GM19324 (cell line): ENCODE data around the gene SLC45A2.
A peak's percentile ranks its signal among the peaks of the same experiment; 100 is the strongest.
"Not testable (repeated sequence)": the region's sequence is repeated elsewhere in the genome, so short reads cannot be mapped to it uniquely, and the experiment has no call there.

Experiments used
- ATAC-seq: cut with Tn5 transposase; IDR thresholded peaks from one replicate; pipeline ENCODE4 v1.9.1; 2021; ENCODE audit warnings: mild to moderate bottlenecking, moderate library complexity; ENCODE audit not compliant: unreplicated experiment, low FRiP score

SLC45A2 gene, protein sequence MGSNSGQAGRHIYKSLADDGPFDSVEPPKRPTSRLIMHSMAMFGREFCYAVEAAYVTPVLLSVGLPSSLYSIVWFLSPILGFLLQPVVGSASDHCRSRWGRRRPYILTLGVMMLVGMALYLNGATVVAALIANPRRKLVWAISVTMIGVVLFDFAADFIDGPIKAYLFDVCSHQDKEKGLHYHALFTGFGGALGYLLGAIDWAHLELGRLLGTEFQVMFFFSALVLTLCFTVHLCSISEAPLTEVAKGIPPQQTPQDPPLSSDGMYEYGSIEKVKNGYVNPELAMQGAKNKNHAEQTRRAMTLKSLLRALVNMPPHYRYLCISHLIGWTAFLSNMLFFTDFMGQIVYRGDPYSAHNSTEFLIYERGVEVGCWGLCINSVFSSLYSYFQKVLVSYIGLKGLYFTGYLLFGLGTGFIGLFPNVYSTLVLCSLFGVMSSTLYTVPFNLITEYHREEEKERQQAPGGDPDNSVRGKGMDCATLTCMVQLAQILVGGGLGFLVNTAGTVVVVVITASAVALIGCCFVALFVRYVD

DNA sequence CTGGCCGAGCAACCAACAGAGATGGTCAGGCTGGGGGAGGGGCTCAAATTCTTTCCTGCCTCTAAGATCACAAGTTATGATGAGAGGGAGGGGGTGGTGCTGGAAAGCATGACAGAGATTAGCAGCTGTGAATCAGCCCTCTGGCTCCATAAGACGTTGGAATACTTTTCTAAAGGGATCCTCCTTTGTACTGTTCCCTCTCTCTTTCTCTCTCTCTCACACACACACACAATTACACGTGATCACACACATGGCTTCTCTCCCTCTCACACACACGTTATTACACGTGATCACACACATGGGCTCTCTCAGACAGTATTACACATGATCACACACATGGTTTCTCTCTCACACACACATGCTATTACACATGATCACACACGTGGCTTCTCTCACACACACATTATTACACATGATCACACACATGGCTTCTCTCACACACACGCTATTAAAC lies at the start of gene SLC45A2:
Gene SLC45A2, minus strand, starts transcription at position 23 of the 454 bp plus-strand sequence. CDS start 110 bp downstream, outside the sequence.
- no peak for ATAC-seq

DNA sequence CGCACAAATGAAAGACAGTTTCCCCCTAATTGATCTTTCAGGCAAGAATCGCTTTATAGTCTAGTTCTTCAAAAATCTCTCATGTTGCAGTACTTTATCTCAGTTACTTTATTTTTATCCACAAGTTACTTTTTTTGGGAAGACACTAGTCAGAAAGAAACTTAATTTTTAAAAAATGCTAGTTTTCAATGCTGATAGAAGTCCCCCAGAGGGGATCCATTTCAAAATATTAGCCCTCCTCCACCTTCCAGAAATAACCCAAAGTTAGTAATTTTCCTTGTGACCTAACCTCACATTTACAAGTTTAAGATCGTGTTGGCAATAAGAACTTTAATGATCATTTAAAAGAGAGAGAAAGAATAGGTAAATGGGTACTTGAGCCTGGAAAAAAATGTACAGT lies 47.5 kb upstream of the SLC45A2 start:
- no peak for ATAC-seq

DNA sequence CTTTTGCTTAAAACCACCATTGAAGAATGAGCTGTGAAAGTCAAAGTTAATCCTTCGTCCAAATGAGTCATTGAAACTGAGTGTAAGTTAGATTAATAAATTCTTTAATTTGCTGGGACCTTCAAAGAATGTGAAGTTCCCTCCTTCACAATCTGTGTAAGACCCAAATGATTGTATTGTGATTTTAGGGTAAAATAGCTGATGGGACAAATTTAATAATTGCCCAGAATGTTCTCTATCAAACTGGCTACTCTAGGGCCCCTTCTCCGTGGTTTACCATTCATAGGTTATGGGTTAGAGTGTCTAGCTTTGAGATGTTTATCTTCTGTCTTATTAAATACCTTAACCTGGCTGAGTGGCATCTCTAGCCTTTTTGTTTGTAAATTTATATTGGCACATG lies 46.6 kb upstream of the SLC45A2 start:
- ATAC-seq = no peak

DNA sequence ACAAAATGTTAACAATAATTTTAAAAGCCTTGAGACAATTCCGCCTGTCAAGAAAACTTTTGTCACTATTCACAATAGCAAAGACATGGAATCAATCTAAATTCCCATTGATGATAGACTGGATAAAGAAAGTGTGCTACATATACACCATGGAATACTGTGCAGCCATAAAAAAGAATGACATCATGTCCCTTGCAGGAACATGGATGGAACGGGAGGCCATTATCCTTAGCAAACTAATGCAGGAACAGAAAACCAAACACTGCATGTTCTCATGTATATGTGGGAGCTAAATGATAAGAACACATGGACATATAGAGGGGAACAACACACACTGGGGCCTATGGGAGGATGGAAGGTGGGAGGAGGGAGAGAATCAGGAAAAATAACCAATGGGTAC lies 46.1 kb upstream of the SLC45A2 start:
- not testable (repeated sequence) for ATAC-seq

DNA sequence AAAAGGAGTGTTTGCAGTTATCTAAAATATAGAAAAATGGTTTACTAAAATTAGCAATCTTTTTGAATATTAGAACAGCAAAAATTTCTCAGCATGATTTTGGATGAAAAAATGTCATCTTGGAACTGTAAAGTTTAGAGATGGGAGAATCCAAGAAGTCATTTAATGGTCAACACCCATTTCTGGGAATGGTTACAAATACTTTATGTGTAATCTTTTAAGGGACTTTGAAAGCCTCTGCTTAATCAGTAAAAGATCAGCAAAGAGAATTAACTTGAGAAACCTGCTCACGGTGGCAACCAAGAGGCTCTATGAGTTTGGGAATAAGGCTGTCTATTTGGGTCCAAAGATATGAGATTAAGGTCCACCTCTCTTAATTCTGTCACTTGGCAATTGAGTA lies 45.6 kb upstream of the SLC45A2 start:
- ATAC-seq = no peak

DNA sequence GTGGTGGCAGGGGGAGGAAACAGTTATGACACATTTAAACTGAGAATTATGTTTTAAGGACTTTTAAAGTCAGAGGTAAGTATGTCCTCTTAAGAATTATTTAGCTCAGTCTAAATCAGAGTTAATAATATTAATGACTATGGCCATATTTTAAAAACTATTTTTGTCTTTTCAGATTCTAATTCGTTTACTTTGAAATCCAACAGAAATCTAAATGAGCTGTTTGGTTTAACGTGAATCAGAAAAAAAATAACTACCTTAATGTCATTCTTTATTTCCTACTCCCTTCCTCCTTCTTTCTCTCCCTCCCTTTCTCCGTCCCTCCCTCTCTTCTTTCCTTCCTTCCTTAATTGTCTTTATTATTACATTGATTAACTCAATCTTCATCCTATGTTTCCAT lies 43.9 kb upstream of the SLC45A2 start:
- no peak for ATAC-seq

DNA sequence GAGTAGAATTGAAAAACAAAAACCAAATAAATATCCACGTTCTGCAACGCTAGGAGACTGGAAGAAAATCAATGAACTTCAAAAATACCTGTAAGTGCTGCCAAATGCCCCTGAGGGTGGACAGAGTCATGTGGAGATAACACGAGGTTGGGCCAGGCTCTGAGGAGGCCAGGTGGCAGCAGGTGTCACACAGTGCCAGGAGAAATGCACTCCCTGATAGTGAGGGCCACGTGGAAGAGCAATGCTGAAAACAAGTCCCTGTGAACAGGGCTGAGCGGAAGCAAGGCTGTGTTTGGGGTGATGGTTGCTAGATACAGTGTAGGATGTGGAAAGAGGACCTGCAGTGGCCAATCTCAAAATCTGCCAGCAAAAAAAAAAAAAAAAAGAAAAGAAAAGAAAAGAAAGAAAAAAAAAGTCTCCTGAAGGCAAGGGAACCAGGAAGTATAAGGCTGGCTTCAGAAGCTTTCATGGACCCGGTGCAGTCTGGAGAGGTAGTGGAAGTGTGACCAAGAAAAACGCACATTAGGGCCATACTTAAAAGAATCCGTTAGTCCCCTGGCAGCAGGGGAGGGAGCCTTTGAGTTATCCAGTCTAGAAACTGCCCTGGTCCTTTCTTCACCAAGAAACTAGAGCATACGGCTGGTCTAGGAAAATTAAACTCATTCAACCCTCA lies 41.7 kb upstream of the SLC45A2 start:
- no peak for ATAC-seq

DNA sequence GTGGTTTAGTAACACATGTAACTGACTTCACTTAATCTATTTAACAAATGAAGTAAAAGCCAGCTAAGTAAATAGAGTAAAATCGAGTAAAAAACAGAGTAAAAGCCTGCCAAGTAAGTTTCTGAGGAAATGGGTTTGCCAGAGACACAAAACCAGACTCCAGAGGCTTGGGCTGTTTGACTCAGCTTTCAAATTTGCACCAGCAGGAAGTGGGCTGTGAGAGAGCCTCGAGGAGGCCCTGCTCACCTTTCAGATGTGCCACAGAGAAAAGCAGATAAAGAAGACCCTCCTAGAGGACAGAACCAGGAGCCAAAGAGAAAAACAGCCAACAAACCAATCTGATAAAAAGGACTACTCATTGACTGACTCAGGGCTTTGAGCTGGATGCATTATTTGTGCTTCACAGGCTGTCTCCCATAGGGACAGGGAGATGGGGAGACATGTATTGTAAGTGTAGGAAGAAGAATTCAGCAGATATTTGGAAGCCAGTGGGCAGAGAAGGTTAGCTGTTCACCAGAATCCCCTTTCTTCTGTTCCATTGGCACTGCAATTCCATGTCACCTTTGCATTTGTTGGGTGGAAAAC lies 37.7 kb upstream of the SLC45A2 start:
- ATAC-seq = peak; percentile 72

DNA sequence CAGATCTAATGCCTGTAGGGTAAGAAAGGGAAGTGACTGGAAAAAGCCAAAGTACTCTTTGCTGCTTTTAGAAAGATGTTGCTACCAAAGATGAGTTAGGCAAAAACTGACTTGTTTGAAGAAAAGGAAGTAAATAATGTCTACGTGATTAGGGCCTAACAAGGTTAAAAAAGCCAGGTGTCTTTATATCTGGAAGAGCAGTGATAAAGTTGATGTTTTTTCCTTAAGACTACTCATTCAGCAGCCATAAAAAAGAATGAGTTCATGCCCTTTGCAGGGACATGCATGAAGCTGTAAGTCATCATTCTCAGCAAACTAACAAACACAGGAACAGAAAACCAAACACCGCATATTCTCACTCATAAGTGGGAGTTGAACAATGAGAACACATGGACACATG lies 36.8 kb upstream of the SLC45A2 start:
- ATAC-seq = no peak

DNA sequence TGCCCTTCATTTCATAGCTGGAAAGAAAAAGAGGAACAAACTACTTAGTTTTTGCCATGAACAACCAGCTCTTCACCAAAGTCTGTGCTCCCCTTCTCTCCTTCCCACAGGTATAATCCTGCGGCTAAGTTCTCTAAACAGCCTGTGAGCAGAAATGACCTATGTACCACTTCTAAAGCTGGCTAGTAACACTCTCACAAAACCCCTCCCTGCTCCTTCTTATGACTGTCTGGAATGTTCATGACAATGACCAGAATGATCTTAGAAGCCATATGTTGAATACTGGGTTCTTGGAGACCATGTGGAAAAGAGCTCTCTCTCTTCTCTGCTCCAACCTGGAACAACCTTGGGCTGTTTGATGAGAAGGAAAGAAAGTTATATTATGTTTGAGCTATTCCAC lies 36.2 kb upstream of the SLC45A2 start:
- ATAC-seq = no peak

DNA sequence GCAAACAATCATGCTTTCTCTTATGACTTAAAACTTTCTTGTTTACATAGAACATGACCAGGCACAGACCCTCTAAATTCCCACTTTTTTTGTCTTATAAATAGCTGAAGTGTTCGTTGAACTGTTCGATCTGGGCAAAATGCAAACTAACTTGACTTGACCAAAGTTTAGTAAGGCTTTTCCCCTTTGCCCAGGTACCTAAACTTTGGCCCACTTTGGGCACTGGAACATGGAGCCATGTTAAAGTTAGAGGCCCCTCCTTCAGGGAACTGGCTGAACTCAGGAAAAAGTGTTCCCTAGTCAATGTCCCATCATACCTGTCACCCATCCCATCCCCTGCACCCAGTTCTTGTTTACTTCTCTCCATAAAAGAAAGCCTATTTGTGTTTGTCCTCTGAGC lies 32.8 kb upstream of the SLC45A2 start:
- no peak for ATAC-seq

DNA sequence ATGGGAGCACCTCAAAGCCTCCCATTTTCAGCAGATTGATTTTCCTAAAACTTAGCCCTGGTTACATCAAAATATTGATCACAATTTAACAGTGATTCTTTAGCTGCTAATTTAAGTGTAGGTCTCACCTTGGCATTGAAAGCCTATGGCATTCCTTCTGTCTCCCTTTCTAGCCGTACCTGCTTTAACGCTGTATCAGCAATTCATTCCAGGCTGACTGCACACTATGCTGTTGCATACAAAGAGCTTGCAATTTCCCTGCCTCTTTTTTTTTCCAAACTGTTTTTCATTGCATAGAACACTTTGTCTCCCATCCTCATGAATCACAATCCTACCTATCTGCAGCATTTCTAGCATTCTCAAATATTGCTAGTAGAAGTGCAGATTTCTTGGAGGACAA lies 32.3 kb upstream of the SLC45A2 start:
- no peak for ATAC-seq

DNA sequence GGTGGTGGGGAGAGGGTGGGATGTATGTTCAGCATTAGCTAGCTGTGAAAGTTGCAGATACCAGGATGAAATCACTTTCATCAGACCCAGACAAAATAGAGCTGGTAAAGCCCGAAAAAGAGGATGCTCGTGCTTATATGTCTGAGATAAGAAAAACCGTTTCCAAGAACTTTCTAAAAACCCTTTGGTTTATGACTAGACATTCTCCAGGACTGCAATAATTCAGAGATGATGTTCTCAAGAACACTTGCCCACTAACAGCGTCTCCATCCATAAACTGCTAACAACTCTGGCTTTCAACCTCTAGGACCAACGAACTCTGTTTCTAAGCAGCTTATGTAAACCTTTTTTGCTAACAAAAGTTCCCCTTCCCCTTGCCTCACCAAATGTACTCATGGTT lies 31.7 kb upstream of the SLC45A2 start:
- no peak for ATAC-seq

DNA sequence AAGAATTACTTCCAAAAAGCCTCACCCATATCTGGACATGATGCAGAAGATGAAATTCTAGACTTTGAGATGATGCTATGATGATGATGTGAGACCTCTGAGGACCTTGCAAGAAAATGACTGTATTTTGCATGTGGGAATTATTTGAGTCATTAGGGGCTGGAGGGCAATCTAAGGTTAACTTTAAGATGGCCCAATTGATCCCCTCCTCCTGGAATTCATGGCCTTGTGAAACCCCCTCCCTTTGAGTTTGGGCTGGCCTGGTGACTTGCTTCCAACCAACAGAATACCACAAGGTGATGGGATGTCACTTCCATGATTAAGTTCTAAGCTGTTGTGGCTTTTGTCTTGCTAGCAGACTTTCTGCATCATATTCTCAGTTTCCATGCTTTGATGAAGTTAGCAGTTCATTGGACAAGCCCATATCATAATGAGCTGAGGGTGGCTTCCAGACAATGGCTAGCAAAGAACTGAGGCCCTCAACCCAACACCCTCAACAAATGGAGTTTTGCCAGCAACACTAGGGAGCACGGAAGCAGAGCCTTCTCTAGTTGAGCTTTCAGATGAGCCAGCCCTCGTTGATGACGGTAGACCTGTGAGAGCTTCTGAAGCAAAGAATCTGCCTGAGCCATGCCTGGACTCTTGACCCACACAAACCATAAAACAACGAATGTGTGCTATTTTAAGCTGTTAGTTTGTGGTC lies 30.8 kb upstream of the SLC45A2 start:
- no peak for ATAC-seq

DNA sequence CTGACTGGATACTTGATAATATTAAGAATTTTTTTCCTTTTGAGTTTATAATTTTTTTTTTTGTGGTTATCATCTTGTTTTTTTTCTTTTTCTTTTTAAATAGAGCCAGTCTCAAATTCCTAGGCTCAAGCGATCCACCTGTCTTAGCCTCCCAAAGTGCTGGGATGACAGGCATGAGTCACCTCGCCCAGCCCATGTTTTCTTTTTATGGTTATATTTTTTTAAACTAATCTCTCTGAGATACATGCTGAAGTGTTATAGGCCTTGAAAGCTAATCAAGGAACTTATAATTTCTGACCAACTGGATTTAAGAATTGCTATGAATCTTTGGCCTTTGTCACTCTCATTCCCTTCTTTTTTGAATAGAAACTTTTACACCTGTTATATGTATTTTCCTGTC lies 30.1 kb upstream of the SLC45A2 start:
- ATAC-seq = no peak

DNA sequence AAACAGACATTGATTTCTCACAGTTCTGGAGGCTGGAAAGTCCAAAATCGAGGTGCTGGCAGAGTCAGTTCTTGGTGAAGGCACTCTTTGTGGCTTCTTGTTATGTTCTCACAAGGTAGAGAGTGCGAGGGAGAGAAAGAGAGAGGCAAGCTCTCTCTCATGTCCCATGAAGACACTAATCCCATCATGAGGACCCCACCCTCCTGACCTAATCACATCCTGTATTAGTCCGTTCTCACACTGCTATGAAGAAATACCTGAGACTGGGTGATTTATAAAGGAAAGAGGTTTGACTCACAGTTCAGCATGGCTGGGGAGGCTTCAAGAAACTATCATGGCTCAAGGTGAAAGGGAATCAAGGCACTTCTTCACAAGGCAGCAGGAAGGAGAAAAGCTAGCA lies 29.1 kb upstream of the SLC45A2 start:
- ATAC-seq = no peak

DNA sequence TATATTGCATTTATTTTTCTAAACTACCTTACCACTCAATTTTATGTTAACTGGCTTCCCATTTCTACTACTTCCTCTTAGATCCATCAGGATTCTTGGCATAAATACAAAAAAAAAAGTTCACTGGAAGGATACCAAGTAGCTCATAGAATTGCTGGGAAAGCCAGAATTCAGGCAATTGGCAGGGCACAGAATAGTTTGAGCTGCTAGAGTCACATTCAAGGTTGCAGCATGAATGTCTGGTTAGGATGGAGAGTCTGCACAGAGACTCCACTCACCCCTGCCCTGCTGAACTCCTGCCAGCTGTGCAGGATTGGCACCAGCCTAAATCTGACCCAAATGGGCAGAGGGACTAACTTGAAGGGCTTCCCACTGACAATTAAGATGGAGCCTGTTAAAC lies 28.3 kb upstream of the SLC45A2 start:
- ATAC-seq = no peak

DNA sequence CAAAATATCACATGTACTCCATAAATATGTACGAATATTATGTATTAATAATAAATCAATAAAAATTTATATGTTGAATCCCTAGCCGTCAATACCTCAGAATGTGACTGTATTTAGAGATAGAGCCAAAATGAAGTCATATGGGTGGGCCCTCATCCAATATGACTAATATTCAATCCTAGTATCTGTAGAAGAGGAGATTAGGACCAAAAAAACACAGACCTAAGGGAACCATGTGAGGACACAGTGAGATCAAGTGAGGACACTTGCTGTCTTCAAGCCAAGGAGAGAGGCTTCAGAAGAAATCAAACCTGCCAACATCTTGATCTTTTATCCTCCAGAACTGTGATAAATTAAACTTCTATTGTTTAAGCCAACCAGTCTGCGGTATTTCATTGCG lies 27.0 kb upstream of the SLC45A2 start:
- ATAC-seq = no peak

DNA sequence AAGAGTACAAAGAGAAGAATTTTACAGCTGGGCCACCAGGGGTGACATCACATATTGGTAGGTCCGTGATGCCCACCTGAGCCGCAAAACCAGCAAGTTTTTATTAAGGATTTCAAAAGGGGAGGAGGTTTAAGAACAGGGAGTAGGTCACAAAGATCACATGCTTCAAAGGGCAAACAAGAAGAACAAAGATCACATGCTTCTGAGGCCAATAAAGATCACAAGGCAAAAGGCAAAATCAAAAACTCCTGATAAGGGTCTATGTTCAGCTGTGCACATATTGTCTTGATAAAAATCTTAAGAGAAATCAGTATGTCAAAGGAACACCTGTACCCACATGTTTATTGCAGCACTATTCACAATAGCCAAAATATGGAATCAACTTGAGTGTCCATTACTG lies 25.7 kb upstream of the SLC45A2 start:
- ATAC-seq = not testable (repeated sequence)

DNA sequence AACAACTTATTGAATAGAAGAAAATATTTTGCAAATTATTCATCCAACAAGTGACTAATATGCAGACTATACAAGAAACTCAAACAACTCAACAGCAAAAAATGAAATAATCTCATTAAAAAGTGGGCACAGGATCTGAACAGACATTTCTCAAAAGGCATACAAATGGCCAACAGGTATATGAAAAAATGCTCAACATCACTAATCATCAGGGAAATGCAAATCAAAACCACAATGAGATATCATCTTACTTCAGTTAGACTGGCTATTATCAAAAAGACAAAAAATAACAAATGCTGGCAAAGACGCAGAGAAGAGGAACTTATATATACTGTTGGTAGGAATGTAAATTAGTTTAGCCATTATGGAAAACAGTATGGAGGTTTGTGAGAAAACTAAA lies 25.1 kb upstream of the SLC45A2 start:
- ATAC-seq = no peak

DNA sequence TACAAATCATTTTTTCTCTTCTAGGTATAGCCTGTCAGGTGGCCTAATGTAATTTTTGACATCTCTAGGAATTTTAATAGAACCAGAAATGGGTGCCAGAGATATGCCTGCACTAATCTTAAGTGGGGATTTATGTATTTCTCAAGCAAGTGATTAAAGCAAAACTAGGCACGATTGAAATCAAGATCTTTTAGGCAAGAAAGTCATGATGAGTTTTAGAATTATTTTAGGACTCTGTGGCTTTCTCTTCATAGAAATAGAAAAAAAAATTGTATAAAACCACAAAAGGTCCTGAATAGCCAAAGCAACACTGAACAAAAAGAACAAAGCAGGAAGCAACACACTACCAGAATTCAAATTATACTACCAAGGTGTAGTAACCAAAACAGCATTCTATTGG lies 24.3 kb upstream of the SLC45A2 start:
- no peak for ATAC-seq
